ENCODE results near the gene FUT9. TPM values are rescaled to one million over a fixed set of nuclear protein-coding genes. Genes with fewer than 3 reads are reported as not detected.

The FUT9 gene
- total RNA-seq, 1 experiment from 2014 or later, result 3.5 TPM

DNA sequence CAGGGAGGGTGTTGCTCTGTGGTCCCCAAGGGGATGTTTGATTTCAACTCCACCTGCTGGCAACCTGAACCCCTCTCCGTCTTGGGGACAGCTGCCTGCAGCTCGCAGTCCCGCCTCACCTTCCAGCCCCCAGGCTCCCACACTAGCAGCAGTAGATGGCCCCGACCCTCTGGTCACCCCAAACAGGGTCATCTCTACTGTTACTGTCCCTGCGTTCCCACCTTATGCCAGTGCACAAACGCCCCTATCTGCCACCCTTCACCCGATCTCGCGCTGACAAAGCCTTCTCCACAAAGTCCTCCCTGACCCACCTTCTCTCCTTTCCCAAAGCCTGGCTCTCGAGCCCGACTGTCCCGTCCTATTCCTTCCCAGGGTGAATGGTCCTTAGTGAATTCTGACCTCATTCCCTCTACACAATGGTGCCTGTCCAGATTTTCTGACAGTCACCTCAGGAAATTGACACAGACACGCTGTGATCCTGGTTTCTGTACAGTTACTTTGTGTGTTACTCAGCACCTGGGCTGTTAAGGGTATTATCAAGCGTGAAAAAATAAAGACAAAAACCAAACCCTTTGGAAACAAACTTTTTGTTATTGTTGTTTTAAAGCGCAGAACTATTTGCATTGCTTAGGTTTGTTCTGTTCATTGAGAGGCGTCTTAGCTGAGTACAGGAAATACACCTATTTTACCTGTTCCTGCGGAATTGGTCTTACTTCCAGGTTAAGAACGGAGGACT is 728 bp downstream of the FUT9 start:
- TF ChIP-seq NFATC4 (CRISPR knock-in tag; IDR thresholded peaks at IDR 0.05), result no peak
- TF ChIP-seq PRDM15 (CRISPR knock-in tag; IDR thresholded peaks at IDR 0.05), result peak; percentile 48; the same call in 1 of the 2 replicates
- Mint-ChIP-seq H3K4me3 (peak overlapping the region; percentile 99), H3K27ac (peak overlapping the region; percentile 85), H3K4me1 (peaks cover 40% of the 10 kb centered on the region), H3K9me3 (no peaks in the 10 kb centered on the region), H3K27me3 (ENCODE audit: low read depth) (peaks cover 17% of the 10 kb centered on the region), H3K36me3 (no peaks in the 10 kb centered on the region)
- no peak for DNase-seq (ENCODE audit: low spot score)
- ATAC-seq, result peak; percentile 16
- ChIA-PET CTCF (interaction anchor here (0.5 to 1.9 kb wide), 9 partner anchors 8 to 544 kb away, joined by 3 to 12 read pairs (median 4); no protein-coding TSS in a partner anchor), POLR2A (interaction anchor here (0.6 to 1.0 kb wide), 5 partner anchors 11 to 215 kb away, joined by 3 to 5 read pairs (median 3); no protein-coding TSS in a partner anchor)

DNA sequence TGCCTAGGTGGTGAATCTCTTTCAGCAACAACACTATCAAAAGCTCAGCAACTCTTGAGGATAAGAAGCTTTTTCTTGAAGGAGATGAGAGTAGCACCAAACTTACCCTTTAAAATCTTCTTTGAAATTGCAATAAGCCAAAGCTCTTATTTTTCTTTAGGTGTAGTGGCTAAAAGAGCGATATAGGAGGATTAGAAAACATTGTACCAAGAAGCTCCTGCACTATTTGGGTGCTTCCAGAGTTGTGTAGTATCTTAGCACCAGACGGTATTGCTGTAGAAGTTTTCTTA is 1.2 kb downstream of the FUT9 start:
- CTCF ChIA-PET, result no interaction called here
- DNase-seq (ENCODE audit: low spot score) (no peak), ATAC-seq (no peak)
- POLR2A ChIA-PET, result no interaction called here
- Mint-ChIP-seq H3K4me1 (peaks cover 40% of the 10 kb centered on the region), H3K27me3 (ENCODE audit: low read depth) (peaks cover 17% of the 10 kb centered on the region), H3K4me3 (peak overlapping the region; percentile 99), H3K36me3 (no peaks in the 10 kb centered on the region), H3K9me3 (no peaks in the 10 kb centered on the region), H3K27ac (no peak overlapping the region)
- TF ChIP-seq ZNF423 (CRISPR knock-in tag; IDR thresholded peaks at IDR 0.05) (no peak), MXD4 (CRISPR knock-in tag; IDR thresholded peaks at IDR 0.05; ENCODE audit: borderline replicate concordance) (no peak), FOXP1 (CRISPR knock-in tag; IDR thresholded peaks at IDR 0.05; ENCODE audit: borderline replicate concordance) (no peak), PRDM15 (CRISPR knock-in tag; IDR thresholded peaks at IDR 0.05) (no peak), USF1 (CRISPR knock-in tag; IDR thresholded peaks at IDR 0.05) (no peak), ATF1 (CRISPR knock-in tag; IDR thresholded peaks at IDR 0.05) (no peak), ZNF532 (CRISPR knock-in tag; IDR thresholded peaks at IDR 0.05; ENCODE audit: borderline replicate concordance) (no peak), NFYB (CRISPR knock-in tag; conservative IDR thresholded peaks at IDR 0.05; ENCODE audit: low read depth) (no peak), GTF2I (CRISPR knock-in tag; conservative IDR thresholded peaks at IDR 0.05) (no peak), NR3C1 (CRISPR knock-in tag; conservative IDR thresholded peaks at IDR 0.05; ENCODE audit: low read depth) (no peak), ZNF138 (CRISPR knock-in tag; conservative IDR thresholded peaks at IDR 0.05) (no peak)
- TF ChIP-seq, protein P1, sequence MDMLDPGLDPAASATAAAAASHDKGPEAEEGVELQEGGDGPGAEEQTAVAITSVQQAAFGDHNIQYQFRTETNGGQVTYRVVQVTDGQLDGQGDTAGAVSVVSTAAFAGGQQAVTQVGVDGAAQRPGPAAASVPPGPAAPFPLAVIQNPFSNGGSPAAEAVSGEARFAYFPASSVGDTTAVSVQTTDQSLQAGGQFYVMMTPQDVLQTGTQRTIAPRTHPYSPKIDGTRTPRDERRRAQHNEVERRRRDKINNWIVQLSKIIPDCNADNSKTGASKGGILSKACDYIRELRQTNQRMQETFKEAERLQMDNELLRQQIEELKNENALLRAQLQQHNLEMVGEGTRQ (CRISPR knock-in tag; IDR thresholded peaks at IDR 0.05), result no peak
- TF ChIP-seq, protein P2, sequence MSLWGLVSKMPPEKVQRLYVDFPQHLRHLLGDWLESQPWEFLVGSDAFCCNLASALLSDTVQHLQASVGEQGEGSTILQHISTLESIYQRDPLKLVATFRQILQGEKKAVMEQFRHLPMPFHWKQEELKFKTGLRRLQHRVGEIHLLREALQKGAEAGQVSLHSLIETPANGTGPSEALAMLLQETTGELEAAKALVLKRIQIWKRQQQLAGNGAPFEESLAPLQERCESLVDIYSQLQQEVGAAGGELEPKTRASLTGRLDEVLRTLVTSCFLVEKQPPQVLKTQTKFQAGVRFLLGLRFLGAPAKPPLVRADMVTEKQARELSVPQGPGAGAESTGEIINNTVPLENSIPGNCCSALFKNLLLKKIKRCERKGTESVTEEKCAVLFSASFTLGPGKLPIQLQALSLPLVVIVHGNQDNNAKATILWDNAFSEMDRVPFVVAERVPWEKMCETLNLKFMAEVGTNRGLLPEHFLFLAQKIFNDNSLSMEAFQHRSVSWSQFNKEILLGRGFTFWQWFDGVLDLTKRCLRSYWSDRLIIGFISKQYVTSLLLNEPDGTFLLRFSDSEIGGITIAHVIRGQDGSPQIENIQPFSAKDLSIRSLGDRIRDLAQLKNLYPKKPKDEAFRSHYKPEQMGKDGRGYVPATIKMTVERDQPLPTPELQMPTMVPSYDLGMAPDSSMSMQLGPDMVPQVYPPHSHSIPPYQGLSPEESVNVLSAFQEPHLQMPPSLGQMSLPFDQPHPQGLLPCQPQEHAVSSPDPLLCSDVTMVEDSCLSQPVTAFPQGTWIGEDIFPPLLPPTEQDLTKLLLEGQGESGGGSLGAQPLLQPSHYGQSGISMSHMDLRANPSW (CRISPR knock-in tag; conservative IDR thresholded peaks at IDR 0.05; ENCODE audit: low read depth), result no peak
- TF ChIP-seq, protein P3, sequence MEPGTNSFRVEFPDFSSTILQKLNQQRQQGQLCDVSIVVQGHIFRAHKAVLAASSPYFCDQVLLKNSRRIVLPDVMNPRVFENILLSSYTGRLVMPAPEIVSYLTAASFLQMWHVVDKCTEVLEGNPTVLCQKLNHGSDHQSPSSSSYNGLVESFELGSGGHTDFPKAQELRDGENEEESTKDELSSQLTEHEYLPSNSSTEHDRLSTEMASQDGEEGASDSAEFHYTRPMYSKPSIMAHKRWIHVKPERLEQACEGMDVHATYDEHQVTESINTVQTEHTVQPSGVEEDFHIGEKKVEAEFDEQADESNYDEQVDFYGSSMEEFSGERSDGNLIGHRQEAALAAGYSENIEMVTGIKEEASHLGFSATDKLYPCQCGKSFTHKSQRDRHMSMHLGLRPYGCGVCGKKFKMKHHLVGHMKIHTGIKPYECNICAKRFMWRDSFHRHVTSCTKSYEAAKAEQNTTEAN (CRISPR knock-in tag; IDR thresholded peaks at IDR 0.05), result no peak
